Cardiac muscle cell (in vitro differentiated cells and primary cell): ENCODE results near the gene PLVAP. TPM values are rescaled to one million over a fixed set of nuclear protein-coding genes. Genes with fewer than 3 reads are reported as not detected.

Experiments used
- DNase-seq, 2 donors: peaks; one replicate each; pipeline versions ENCODE4 v3.0.0 to v3.0.0-alpha.2; 2010 to 2017; ENCODE audit warnings: low read depth in 1 of 2, low spot score in 1 of 2
- H3K27ac ChIP-seq: fragments of 200-600 bp; sonication (generic); 2 replicates; pipeline ENCODE4 v1.5.1; 2016
- H3K27me3 ChIP-seq: fragments of 200-600 bp; sonication (generic); 2 replicates; pipeline ENCODE4 v1.6.0; 2016; ENCODE audit warnings: control low read depth
- H3K36me3 ChIP-seq: fragments of 200-600 bp; sonication (generic); 2 replicates; pipeline ENCODE4 v1.5.1; 2016; ENCODE audit warnings: control low read depth
- H3K4me1 ChIP-seq: fragments of 200-600 bp; sonication (generic); 2 replicates; pipeline ENCODE4 v1.8.1; 2017; ENCODE audit warnings: low read depth, mild to moderate bottlenecking, mixed run types
- H3K4me3 ChIP-seq: fragments of 200-600 bp; sonication (generic); 2 replicates; pipeline ENCODE4 v1.5.1; 2016; ENCODE audit warnings: mild to moderate bottlenecking
- H3K9me3 ChIP-seq: fragments of 200-600 bp; sonication (generic); 2 replicates; pipeline ENCODE4 v1.5.1; 2017; ENCODE audit warnings: low read depth, mild to moderate bottlenecking, control low read depth
- polyA plus RNA-seq: library from polyadenylated mRNA; unstranded; fragments of >200 nt; fragmentation: Nextera tagmentation; extraction: Ambion mirVana; gene quantifications from 2 replicates; pipeline ENCODE4 v1.2.1, GENCODE V29; 2016
- total RNA-seq: library from RNA; depleted of rRNA; stranded (reverse); fragments of >200 nt; gene quantifications from 2 replicates; pipeline ENCODE4 v1.2.3, GENCODE V29; 2016
- TF ChIP-seq, protein P1 (sequence below): IDR thresholded peaks from 2 replicates; pipeline ENCODE4 v1.5.1; 2012; ENCODE audit warnings: low read depth, mild to moderate bottlenecking, low read length

Gene PLVAP
- total and polyA plus RNA-seq, 2 experiments from 2014 or later: 4.2 to 4.3 TPM

- H3K27ac ChIP-seq: no peak overlapping the region
- peaks cover 6% of the 10 kb centered on the region for H3K4me1 ChIP-seq
Observed at GRCh38 chr19:17304386-17305215, 72.5 kb downstream of the PLVAP start.

DNA sequence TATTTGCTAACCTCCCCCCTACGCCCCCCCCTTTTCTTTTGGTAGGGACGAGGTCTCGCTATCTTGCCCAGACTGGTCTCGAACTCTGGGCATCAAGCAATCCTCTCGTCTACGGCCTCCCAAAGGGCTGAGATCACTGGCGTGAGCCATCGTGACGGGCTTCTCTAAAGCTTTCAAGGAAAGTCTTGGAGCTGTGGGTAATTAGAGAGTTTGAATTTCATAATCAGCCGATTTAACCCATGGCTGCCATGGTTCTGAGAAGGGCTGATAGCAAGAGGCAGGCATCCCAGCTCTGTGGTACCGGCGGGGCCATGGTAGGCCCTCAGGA is 73.2 kb downstream of the PLVAP start:
- Histone ChIP-seq H3K27ac (no peak overlapping the region), H3K9me3 (no peaks in the 10 kb centered on the region), H3K4me1 (peaks cover 6% of the 10 kb centered on the region), H3K27me3 (no peaks in the 10 kb centered on the region), H3K36me3 (no peaks in the 10 kb centered on the region), H3K4me3 (no peak overlapping the region)
- TF ChIP-seq, protein P1, sequence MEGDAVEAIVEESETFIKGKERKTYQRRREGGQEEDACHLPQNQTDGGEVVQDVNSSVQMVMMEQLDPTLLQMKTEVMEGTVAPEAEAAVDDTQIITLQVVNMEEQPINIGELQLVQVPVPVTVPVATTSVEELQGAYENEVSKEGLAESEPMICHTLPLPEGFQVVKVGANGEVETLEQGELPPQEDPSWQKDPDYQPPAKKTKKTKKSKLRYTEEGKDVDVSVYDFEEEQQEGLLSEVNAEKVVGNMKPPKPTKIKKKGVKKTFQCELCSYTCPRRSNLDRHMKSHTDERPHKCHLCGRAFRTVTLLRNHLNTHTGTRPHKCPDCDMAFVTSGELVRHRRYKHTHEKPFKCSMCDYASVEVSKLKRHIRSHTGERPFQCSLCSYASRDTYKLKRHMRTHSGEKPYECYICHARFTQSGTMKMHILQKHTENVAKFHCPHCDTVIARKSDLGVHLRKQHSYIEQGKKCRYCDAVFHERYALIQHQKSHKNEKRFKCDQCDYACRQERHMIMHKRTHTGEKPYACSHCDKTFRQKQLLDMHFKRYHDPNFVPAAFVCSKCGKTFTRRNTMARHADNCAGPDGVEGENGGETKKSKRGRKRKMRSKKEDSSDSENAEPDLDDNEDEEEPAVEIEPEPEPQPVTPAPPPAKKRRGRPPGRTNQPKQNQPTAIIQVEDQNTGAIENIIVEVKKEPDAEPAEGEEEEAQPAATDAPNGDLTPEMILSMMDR: no peak
- DNase-seq: no peak

More at GRCh38 chr19:17304386-17305215, 72.5 kb downstream of the PLVAP start:
- TF ChIP-seq, protein P1: no peak
- Histone ChIP-seq H3K36me3 (no peaks in the 10 kb centered on the region), H3K9me3 (no peaks in the 10 kb centered on the region), H3K27me3 (no peaks in the 10 kb centered on the region), H3K4me3 (no peak overlapping the region)
- DNase-seq: no peak

DNA sequence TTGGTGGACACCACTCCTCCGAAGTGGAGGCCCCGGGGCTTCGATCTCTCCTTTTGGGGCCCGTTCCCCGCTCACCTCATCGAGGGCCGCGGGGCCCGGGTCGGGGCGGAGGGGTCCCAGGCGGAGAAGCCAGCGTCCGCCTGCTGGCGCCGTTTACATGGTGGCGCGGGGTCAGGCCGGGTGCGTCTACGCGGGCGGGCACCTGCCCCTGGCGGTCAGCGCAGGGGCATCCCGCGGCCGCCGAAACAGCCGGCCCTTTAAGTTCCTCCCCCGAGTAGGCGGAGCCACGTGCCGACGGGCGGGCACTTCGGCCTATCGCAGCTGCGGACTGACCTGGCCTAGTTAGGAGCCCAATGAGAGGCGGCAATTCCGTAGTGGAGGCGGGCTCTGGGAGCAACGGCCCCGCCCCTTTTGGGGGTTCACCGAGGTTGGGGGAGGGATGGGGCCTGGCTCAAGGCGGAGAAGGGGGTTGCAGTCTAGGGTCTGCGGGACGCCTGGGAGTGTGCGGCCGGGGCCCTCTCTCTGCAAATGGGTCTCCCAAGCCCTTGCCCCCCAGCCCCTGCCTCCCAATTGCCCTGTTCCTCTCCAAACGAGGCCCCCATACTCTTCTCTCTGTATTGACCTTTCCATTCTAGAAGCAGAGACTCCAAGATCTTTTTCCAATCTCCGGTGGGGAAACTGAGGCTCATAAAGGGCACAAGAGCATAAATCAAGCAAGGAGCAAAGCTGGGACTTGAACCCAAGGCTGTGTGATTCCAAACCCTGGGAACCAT is 73.8 kb downstream of the PLVAP start, which contains the start of gene ABHD8:
ABHD8 (minus strand) TSS at position 259 of the 773 bp plus-strand sequence. CDS start 1,809 bp downstream, outside the sequence.
- no peaks in the 10 kb centered on the region for H3K36me3 ChIP-seq
- TF ChIP-seq, protein P1: peak; percentile 46
- H3K27ac ChIP-seq: peak within 1 kb of the TSS; percentile 55
- H3K4me3 ChIP-seq: peak within 1 kb of the TSS; percentile 60
- no peaks in the 10 kb centered on the region for H3K9me3 ChIP-seq
- peaks cover 6% of the 10 kb centered on the region for H3K4me1 ChIP-seq
- DNase-seq: peak; percentile 98
- no peaks in the 10 kb centered on the region for H3K27me3 ChIP-seq

GRCh38 chr19:17302391-17303166 is 74.6 kb downstream of the PLVAP start:
- DNase-seq: no peak
- Histone ChIP-seq H3K4me1 (peaks cover 6% of the 10 kb centered on the region), H3K36me3 (no peaks in the 10 kb centered on the region), H3K9me3 (no peaks in the 10 kb centered on the region), H3K4me3 (peak overlapping the region; percentile 60), H3K27me3 (no peaks in the 10 kb centered on the region), H3K27ac (peak overlapping the region; percentile 55)
- TF ChIP-seq, protein P1: no peak

Other genes with a start within 250 kb of the PLVAP start
- 24.3 and 38.1 TPM in 2 replicates for gene USE1, start 162.0 kb downstream of the PLVAP start, total RNA-seq
- gene USE1, start 162.0 kb downstream of the PLVAP start, polyA plus RNA-seq: 28.5 and 47.8 TPM in 2 replicates
- gene OCEL1, start 151.1 kb downstream of the PLVAP start, total RNA-seq: 9.3 and 14.5 TPM in 2 replicates
- gene OCEL1, start 151.1 kb downstream of the PLVAP start, polyA plus RNA-seq: 31.3 and 42.5 TPM in 2 replicates
- 147 and 173 TPM in 2 replicates for gene NR2F6, start 131.4 kb downstream of the PLVAP start, total RNA-seq
- gene NR2F6, start 131.4 kb downstream of the PLVAP start, polyA plus RNA-seq: 124 and 141 TPM in 2 replicates
- gene USHBP1, start 112.6 kb downstream of the PLVAP start, total RNA-seq: 0.07 and 0.39 TPM in 2 replicates
- gene USHBP1, start 112.6 kb downstream of the PLVAP start, polyA plus RNA-seq: 0.56 and 2.2 TPM in 2 replicates
- gene BABAM1, start 109.9 kb downstream of the PLVAP start, total RNA-seq: 115 and 141 TPM in 2 replicates
- gene BABAM1, start 109.9 kb downstream of the PLVAP start, polyA plus RNA-seq: 136 and 140 TPM in 2 replicates
- 1.9 and 5.7 TPM in 2 replicates for gene ANKLE1, start 95.4 kb downstream of the PLVAP start, total RNA-seq
- 1.1 and 3.3 TPM in 2 replicates for gene ANKLE1, start 95.4 kb downstream of the PLVAP start, polyA plus RNA-seq
- gene ABHD8, start 73.9 kb downstream of the PLVAP start, total RNA-seq: 41.6 and 50.6 TPM in 2 replicates
- 38.1 and 46.8 TPM in 2 replicates for gene ABHD8, start 73.9 kb downstream of the PLVAP start, polyA plus RNA-seq
- 274 and 304 TPM in 2 replicates for gene MRPL34, start 71.5 kb downstream of the PLVAP start, total RNA-seq
- 172 and 184 TPM in 2 replicates for gene MRPL34, start 71.5 kb downstream of the PLVAP start, polyA plus RNA-seq
- 45.4 and 47.6 TPM in 2 replicates for gene DDA1, start 67.8 kb downstream of the PLVAP start, total RNA-seq
- gene DDA1, start 67.8 kb downstream of the PLVAP start, polyA plus RNA-seq: 53.3 and 55.2 TPM in 2 replicates
- 14.4 and 21.1 TPM in 2 replicates for gene ANO8, start 42.5 kb downstream of the PLVAP start, total RNA-seq
- gene ANO8, start 42.5 kb downstream of the PLVAP start, polyA plus RNA-seq: 2.8 and 3.6 TPM in 2 replicates
- 78.6 and 95.6 TPM in 2 replicates for gene GTPBP3, start 39.8 kb downstream of the PLVAP start, total RNA-seq
- 34.9 and 53.4 TPM in 2 replicates for gene GTPBP3, start 39.8 kb downstream of the PLVAP start, polyA plus RNA-seq
- gene CCDC194, start 16.9 kb upstream of the PLVAP start, total RNA-seq: 1.4 and 2.2 TPM in 2 replicates
- gene CCDC194, start 16.9 kb upstream of the PLVAP start, polyA plus RNA-seq: 2.3 and 3.0 TPM in 2 replicates
- 69.3 and 166 TPM in 2 replicates for gene BST2, start 28.3 kb upstream of the PLVAP start, total RNA-seq
- gene BST2, start 28.3 kb upstream of the PLVAP start, polyA plus RNA-seq: 91.8 and 184 TPM in 2 replicates
- 133 and 148 TPM in 2 replicates for gene MVB12A, start 42.7 kb upstream of the PLVAP start, total RNA-seq
- gene MVB12A, start 42.7 kb upstream of the PLVAP start, polyA plus RNA-seq: 130 and 148 TPM in 2 replicates
- 3.2 and 3.3 TPM in 2 replicates for gene TMEM221, start 71.3 kb upstream of the PLVAP start, total RNA-seq
- 5.7 and 6.0 TPM in 2 replicates for gene TMEM221, start 71.3 kb upstream of the PLVAP start, polyA plus RNA-seq
- not detected in 2 replicates for gene NXNL1, start 83.6 kb upstream of the PLVAP start, total RNA-seq
- 0.16 TPM in 1 of 2 replicates, not detected in the other for gene NXNL1, start 83.6 kb upstream of the PLVAP start, polyA plus RNA-seq
- gene SLC27A1, start 93.2 kb upstream of the PLVAP start, total RNA-seq: 28.5 and 40.4 TPM in 2 replicates
- gene SLC27A1, start 93.2 kb upstream of the PLVAP start, polyA plus RNA-seq: 30.1 and 31.8 TPM in 2 replicates
- gene PGLS, start 134.3 kb upstream of the PLVAP start, total RNA-seq: 150 and 177 TPM in 2 replicates
- 116 and 118 TPM in 2 replicates for gene PGLS, start 134.3 kb upstream of the PLVAP start, polyA plus RNA-seq
- 62.9 and 93.5 TPM in 2 replicates for gene COLGALT1, start 178.3 kb upstream of the PLVAP start, total RNA-seq
- gene COLGALT1, start 178.3 kb upstream of the PLVAP start, polyA plus RNA-seq: 41.1 and 60.9 TPM in 2 replicates